Fibroblast of pulmonary artery (primary cell): ENCODE measurements around the gene PDCD6IP.

Experiments used
- DNase-seq: peaks from one replicate; pipeline ENCODE4 v3.0.0-alpha.2; 2010; ENCODE audit warnings: low read depth
- H3K4me3 ChIP-seq: replicated peaks from 2 replicates; pipeline ENCODE4 v1.5.1; 2011; ENCODE audit warnings: low read depth, mild to moderate bottlenecking, control low read depth, low read length, moderate library complexity
- TF ChIP-seq, protein P1 (sequence below): IDR thresholded peaks from 2 replicates; pipeline ENCODE4 v1.5.1; 2011; ENCODE audit warnings: mild to moderate bottlenecking, control low read depth, low read length, inconsistent platforms; ENCODE audit errors: missing control alignments

The PDCD6IP gene

GRCh38 chr3:33795856-33796536 is 2.4 kb upstream of the PDCD6IP start:
- no peak for DNase-seq
- no peak overlapping the region for H3K4me3 ChIP-seq
- TF ChIP-seq, protein P1, sequence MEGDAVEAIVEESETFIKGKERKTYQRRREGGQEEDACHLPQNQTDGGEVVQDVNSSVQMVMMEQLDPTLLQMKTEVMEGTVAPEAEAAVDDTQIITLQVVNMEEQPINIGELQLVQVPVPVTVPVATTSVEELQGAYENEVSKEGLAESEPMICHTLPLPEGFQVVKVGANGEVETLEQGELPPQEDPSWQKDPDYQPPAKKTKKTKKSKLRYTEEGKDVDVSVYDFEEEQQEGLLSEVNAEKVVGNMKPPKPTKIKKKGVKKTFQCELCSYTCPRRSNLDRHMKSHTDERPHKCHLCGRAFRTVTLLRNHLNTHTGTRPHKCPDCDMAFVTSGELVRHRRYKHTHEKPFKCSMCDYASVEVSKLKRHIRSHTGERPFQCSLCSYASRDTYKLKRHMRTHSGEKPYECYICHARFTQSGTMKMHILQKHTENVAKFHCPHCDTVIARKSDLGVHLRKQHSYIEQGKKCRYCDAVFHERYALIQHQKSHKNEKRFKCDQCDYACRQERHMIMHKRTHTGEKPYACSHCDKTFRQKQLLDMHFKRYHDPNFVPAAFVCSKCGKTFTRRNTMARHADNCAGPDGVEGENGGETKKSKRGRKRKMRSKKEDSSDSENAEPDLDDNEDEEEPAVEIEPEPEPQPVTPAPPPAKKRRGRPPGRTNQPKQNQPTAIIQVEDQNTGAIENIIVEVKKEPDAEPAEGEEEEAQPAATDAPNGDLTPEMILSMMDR, result no peak

DNA sequence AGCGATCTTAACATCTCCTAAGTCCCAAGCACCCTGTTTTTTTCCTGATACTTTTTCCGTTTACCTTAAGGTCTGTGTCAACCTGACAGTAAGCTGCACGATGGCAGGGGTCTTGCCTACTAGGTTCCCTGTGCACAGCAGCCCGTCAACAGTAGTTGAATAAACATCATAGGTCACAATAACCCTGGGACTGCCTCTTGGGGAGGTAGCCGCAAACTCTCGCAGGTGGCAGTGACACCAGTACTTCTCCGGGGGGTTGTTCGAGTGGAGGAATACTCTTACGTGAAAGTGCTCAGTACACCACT is 365 bp upstream of the PDCD6IP start:
- TF ChIP-seq, protein P1, result no peak
- DNase-seq, result no peak
- peak overlapping the region; percentile 93 for H3K4me3 ChIP-seq

- TF ChIP-seq, protein P1, result no peak
- peak overlapping the region; percentile 93 for H3K4me3 ChIP-seq
- DNase-seq, result no peak
Observed at GRCh38 chr3:33799202-33799551, 747 bp downstream of the PDCD6IP start.

DNA sequence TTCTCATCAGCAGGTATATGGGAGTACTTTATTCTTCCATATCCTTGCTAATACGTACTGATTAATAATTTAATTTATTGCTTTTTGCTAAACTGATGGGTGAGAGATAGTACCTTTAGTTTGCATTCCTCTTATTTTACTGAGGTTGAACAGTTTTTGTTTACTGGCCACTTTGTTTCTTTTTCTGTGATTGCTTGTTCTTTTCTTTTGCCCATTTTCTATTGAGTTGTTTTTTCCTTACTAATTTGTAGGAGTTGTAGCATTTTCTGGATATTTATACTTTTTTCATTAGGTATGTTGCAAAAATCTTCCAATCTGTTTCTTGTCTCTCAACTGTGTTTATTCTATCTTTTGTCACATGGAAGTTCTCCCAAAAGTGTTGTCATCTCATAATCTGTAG is 4.8 kb downstream of the PDCD6IP start:
- no peak overlapping the region for H3K4me3 ChIP-seq
- TF ChIP-seq, protein P1, result no peak
- DNase-seq, result no peak

- DNase-seq, result no peak
- no peak overlapping the region for H3K4me3 ChIP-seq
- TF ChIP-seq, protein P1, result no peak
Observed at GRCh38 chr3:33803894-33804526, 5.6 kb downstream of the PDCD6IP start.

GRCh38 chr3:33807191-33807590 is 8.8 kb downstream of the PDCD6IP start:
- H3K4me3 ChIP-seq, result no peak overlapping the region

More at GRCh38 chr3:33807191-33807590, 8.8 kb downstream of the PDCD6IP start:
- TF ChIP-seq, protein P1, result no peak
- peak; percentile 27 for DNase-seq
